GM12801 (cell line): Measurements from ENCODE around the gene LIX1L.

Experiments
- TF ChIP-seq, protein P1 (sequence below): IDR thresholded peaks from one replicate; pipeline ENCODE4 v1.5.1; 2011; ENCODE audit warnings: control low read depth; ENCODE audit not compliant: insufficient read length; ENCODE audit errors: extremely low read depth

Gene LIX1L

DNA sequence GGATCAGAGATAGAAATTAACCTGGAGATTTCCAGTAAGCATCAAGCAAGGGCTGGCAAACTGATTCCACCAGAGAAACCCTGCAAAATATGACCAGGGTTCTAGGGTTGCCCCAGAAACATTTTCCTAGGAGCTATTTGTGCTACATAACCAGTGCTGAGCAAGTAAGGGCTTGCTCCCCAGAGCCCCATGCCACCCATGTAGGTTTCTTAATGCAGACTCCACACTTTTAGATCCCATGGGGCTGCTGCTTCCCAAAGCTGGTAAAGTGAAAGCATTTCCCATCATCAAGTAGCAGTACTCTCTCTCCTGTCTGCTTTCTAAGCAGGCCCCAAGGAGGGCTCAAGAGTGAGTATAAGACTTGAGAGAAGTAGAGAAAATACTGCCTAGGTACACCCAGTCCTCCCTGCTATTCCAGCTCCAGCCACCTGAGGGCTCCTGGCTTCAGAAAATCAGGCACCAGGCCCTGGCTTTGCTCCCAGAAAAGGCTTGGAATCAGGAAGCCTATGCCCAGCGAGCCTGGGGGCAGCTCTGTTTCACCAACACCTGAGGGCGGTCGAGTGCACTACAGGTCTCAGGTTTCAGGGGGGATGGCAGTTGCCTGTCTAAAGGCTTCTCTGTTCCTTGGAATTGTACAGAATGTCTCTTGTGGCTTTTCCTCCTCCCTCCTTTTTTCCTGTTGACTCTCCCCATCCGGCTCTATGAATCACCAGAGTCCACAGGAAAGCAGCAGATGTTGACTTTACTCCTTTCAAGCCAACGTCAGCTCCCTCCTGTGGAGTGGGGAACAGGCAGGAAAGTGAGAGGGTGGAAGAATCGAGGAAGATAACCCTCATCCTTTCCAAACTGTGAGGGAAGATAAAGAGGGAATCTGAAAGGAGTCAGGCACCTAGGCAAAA, 66.0 kb downstream of the LIX1L start:
- TF ChIP-seq, protein P1, sequence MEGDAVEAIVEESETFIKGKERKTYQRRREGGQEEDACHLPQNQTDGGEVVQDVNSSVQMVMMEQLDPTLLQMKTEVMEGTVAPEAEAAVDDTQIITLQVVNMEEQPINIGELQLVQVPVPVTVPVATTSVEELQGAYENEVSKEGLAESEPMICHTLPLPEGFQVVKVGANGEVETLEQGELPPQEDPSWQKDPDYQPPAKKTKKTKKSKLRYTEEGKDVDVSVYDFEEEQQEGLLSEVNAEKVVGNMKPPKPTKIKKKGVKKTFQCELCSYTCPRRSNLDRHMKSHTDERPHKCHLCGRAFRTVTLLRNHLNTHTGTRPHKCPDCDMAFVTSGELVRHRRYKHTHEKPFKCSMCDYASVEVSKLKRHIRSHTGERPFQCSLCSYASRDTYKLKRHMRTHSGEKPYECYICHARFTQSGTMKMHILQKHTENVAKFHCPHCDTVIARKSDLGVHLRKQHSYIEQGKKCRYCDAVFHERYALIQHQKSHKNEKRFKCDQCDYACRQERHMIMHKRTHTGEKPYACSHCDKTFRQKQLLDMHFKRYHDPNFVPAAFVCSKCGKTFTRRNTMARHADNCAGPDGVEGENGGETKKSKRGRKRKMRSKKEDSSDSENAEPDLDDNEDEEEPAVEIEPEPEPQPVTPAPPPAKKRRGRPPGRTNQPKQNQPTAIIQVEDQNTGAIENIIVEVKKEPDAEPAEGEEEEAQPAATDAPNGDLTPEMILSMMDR, result no peak

DNA sequence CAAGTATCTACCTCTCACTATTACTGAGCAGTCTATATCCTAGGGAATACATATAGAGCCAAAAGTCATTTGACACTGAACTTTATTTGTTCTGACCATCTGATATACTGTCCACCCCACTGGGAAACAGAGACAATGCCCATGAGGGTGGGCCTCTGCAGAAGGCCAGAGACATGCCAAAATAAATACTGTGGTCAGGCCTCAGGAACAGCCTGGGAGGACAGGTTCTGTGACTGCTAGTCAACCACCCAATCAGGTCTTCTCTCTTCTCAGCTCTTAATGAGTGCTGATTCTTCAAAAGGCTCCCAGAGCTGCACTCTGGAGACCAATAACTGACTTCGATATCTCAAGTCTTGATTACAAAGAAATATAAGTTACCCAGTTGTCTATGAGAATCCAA, 66.7 kb downstream of the LIX1L start:
- TF ChIP-seq, protein P1, result no peak

DNA sequence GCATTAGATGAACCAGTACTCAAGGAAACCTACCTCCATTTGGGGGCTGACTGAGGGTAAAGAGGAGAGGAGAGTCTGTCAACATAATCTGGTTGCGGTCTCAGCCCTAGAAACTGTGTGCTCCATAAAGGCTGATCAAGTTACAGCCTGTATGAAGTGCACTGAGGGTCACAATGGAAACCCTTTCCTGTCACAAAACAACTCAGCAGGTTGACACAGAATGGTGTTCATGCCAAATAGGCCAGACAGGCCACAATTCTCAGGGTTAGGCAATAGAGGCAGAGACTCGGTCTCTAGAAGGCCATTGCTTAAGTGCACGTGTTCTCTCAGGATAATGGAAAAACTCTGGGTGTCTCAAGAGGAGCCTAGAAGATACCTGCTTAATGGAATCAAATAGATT, 68.1 kb downstream of the LIX1L start:
- TF ChIP-seq, protein P1, result no peak

DNA sequence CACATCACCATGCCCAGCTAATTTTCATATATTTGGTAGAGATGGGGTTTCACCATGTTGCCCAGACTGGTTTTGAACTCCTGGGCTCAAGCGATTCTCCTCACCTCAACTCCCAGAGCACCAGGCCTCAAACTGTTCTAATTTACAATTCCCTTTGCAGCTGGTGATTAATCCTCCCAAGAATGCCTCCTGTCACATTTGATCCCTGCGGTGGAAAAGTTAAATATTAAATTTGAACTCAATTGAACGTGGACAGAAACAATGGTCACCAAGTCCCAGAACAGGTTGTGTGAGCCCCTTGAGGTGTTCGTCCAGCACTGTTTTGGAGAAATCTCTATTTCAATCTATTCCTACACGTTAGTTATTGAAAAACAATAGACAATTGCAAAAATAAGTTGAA, 70.2 kb downstream of the LIX1L start:
- TF ChIP-seq, protein P1, result no peak

DNA sequence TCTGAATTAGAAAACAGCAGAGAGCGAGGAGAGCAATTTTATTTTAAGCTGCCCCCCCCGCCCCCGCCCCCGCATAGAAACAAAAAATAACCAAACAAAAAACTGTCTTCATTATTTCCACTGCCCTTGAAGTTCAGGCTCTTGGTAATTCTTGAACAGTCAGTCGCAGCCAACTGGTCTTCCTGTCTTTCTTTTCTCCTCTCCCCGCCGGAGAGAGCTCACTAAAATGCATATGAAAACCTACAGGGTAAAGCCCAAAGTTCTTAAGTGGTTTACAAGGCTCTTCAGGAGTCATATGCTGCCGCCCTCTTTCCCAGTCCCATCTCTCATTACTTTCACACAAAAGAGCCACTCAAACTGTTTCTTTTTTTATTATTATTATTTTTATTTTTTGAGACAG, 71.0 kb downstream of the LIX1L start:
- TF ChIP-seq, protein P1, result no peak

DNA sequence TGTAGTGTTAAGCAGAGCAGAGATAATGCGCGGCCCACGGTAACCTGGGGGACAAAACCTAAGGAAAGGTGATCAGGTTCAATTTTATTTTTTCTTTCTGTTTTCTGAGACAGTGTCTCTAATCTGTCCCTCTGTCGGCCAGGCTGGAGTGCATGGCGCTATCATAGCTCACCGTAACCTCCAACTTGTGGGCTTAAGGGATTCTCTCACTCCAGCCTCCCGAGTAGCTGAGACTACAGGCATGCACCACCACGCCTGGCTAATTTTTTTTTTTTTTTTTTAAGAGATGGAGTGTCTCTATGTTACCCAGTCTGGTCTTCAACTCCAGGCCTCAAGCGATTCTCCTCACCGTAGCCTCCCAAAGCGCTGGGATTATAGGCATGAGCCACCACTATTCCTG, 71.4 kb downstream of the LIX1L start:
- TF ChIP-seq, protein P1, result no peak

DNA sequence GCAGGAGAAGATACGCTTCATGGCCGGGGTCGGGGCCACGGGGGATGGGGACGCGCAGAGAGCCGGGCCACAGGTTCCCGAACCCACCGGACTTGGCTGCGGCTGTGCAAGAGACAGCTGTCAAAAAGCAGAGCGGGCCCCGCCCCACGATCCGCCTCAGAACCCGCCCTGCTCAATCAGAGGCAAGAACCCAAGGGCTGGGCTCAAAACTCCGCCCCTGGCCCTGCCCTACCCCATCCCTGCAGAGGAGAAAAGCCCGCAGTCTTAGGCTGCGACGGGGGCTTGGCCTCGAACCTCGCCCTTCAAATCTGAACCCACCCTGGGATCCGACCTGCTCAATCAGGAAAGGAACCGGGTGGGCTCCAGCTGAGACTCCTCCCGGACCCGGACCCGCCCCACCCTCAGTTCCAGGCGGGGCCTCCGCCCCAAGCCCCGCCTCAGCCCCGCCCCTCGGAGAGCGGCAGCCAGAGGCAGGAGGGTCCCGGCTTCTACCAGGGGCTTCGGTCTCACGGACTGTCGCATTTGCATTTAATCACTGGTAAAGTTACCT, 72.0 kb downstream of the LIX1L start, which contains the start of gene ANKRD35:
ANKRD35 (minus strand) TSS at position 129 of the 550 bp plus-strand sequence; CDS start at position 21, 108 bp downstream.
- TF ChIP-seq, protein P1, result no peak
